ENCODE measurements around the gene BRIP1. TPM values are rescaled to one million over a fixed set of nuclear protein-coding genes. Genes with fewer than 3 reads are reported as not detected.
A peak's percentile ranks its signal among the peaks of the same experiment; 100 is the strongest.

The BRIP1 gene
- total and polyA plus RNA-seq, 10 of the 15 experiments (the other 5 are each of a cell fraction or from before 2014, with no cell fraction given) = 4.0 to 24.2 (median 12.8) TPM

GRCh38 chr17:61642768-61643167 lies 220.6 kb downstream of the BRIP1 start:
- in situ Hi-C loops (cut with MboI) (no loop called here), intact Hi-C loops (cut with micrococcal nuclease; ENCODE audit: unreplicated experiment) (no loop called here)
- Histone ChIP-seq H3K4me1 (ENCODE audit: control insufficient read depth, insufficient read depth, low read length) (no peaks in the 10 kb centered on the region), H3K27me3 (replicated peaks in 1 of 2; ENCODE audit: control insufficient read depth in 2 of 2, insufficient read depth in 2 of 2, low read length in 1 of 2) (no peaks in the 10 kb centered on the region), H3K4me3 (no peak overlapping the region), H3K79me2 (ENCODE audit: control insufficient read depth, insufficient read depth, low read length) (no peaks in the 10 kb centered on the region), H3K9ac (ENCODE audit: control insufficient read depth, insufficient read depth, low read length) (no peak overlapping the region), H2AFZ (ENCODE audit: control insufficient read depth, low read depth, low read length) (no peak overlapping the region), H3K9me3 (replicated peaks; ENCODE audit: control insufficient read depth, insufficient read depth, low read length) (no peaks in the 10 kb centered on the region), H3K36me3 (ENCODE audit: control insufficient read depth in 2 of 2, insufficient read depth in 2 of 2, low read length in 1 of 2) (no peaks in the 10 kb centered on the region), H3K27ac (ENCODE audit: control insufficient read depth, insufficient read depth) (no peak overlapping the region), H4K20me1 (ENCODE audit: control insufficient read depth, insufficient read depth) (no peaks in the 10 kb centered on the region), H3K4me2 (ENCODE audit: control insufficient read depth, insufficient read depth) (no peak overlapping the region)
- ChIA-PET CTCF (interaction anchor here (0.7 to 3.3 kb wide), 7 partner anchors 7 to 471 kb away, joined by 3 to 15 read pairs (median 5); no protein-coding TSS in a partner anchor), RAD21 (ENCODE audit: unreplicated experiment) (interaction anchor here (1.4 to 1.7 kb wide), 3 partner anchors 18 to 467 kb away, joined by 3 to 4 read pairs (median 4); no protein-coding TSS in a partner anchor), POLR2A (interaction anchor here (1.1 kb wide), 1 partner anchor 27 kb away, joined by 3 read pairs; no protein-coding TSS in a partner anchor), SMC1A (ENCODE audit: uncharacterized antibody, unreplicated experiment) (interaction anchor here (1.4 to 4.9 kb wide), 3 partner anchors 26 to 467 kb away, joined by 7 to 16 read pairs (median 15); no protein-coding TSS in a partner anchor)
- BruUV-seq (replicated peaks) = no TSS peak
- DNase-seq (ENCODE audit: low read depth, low spot score) = no peak
- TF ChIP-seq BCL11A (IDR thresholded peaks at IDR 0.05; ENCODE audit: low read depth, low read length) = no peak
- no peak for TF ChIP-seq CHD1 (IDR thresholded peaks at IDR 0.05; ENCODE audit: low read depth, low read length)
- TF ChIP-seq ETV6 (conservative IDR thresholded peaks at IDR 0.05 in 1 of 2, IDR thresholded peaks at IDR 0.05 in 1 of 2; ENCODE audit: borderline replicate concordance in 1 of 2, low read depth in 1 of 2) = peak in 1 of 2 experiments; percentile 92; a peak in 1 of 4 replicates
- no peak for TF ChIP-seq ZBTB11 (CRISPR knock-in tag; IDR thresholded peaks at IDR 0.05)
- peak; percentile 75; the same call in 1 of the 2 replicates for TF ChIP-seq NFXL1 (IDR thresholded peaks at IDR 0.05; ENCODE audit: borderline replicate concordance)
- no peak for TF ChIP-seq ZNF592 (IDR thresholded peaks at IDR 0.05)
- TF ChIP-seq IKZF1 (conservative IDR thresholded peaks at IDR 0.05) = no peak
- TF ChIP-seq PML (IDR thresholded peaks at IDR 0.05; ENCODE audit: low read length) = no peak
- no peak for FAIRE-seq
- no peak for ATAC-seq
- 76% methylated on average over 2 of the region's 2 CpGs for WGBS (ENCODE audit: insufficient coverage, insufficient replicate concordance, low lambda C conversion rate, missing lambda C conversion rate)
